ENCODE measurements around the gene PROSER2. TPM values are rescaled to one million over a fixed set of nuclear protein-coding genes. Genes with fewer than 3 reads are reported as not detected.

Gene PROSER2
- total RNA-seq, 1 donor from 2014 or later = 47.6 TPM

DNA sequence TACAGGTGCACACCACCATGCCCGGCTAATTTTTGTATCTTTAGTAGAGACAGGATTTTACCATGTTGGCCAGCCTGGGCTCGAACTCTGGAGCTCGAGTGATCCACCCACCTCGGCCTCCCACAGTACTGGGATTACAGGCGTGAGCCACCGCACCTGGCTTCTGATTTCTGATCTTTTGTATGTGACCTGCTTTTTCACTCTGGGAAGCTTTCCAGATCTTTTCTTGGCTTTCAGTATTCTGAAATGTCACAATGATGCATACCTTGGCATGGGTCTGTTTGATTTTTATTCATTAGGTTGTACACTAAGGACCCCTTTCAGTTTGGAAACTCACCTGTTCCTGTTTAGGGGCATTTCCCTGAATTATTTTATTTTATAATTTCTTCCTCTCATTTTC is 41.6 kb downstream of the PROSER2 start:
- peaks cover 2% of the 10 kb centered on the region for H3K36me3 ChIP-seq (ENCODE audit: control insufficient read depth, insufficient read depth, low read length)
- no peak for DNase-seq (ENCODE audit: low read depth)
- TF ChIP-seq, protein P1, sequence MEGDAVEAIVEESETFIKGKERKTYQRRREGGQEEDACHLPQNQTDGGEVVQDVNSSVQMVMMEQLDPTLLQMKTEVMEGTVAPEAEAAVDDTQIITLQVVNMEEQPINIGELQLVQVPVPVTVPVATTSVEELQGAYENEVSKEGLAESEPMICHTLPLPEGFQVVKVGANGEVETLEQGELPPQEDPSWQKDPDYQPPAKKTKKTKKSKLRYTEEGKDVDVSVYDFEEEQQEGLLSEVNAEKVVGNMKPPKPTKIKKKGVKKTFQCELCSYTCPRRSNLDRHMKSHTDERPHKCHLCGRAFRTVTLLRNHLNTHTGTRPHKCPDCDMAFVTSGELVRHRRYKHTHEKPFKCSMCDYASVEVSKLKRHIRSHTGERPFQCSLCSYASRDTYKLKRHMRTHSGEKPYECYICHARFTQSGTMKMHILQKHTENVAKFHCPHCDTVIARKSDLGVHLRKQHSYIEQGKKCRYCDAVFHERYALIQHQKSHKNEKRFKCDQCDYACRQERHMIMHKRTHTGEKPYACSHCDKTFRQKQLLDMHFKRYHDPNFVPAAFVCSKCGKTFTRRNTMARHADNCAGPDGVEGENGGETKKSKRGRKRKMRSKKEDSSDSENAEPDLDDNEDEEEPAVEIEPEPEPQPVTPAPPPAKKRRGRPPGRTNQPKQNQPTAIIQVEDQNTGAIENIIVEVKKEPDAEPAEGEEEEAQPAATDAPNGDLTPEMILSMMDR (IDR thresholded peaks at IDR 0.05; ENCODE audit: insufficient read depth, low read length, poor library complexity, severe bottlenecking) = no peak
- no peaks in the 10 kb centered on the region for H3K27me3 ChIP-seq (ENCODE audit: control insufficient read depth, insufficient read depth, low read length)
- H3K4me3 ChIP-seq (ENCODE audit: low read depth, low read length) = no peak overlapping the region

DNA sequence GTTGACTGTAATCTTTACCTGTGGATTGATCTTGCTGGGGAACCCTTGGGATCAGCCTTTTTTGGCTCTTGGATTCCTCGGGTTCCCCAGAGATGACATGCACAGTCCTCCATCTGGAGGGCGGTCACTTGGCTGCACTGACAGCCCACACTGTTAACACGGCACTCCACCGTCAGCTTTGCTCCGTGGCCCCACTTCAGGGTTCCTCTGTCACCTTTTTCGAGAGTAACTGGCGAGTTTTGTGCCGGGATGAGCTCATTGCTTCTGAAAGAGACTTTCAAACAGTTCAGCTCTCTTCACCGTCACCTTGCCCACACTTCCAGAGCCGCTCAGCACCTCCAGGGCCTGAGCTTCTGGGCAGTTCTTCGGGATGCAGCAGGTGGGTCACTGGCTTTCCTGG is 42.4 kb downstream of the PROSER2 start:
- H3K4me3 ChIP-seq (ENCODE audit: low read depth, low read length) = no peak overlapping the region
- no peaks in the 10 kb centered on the region for H3K27me3 ChIP-seq (ENCODE audit: control insufficient read depth, insufficient read depth, low read length)
- DNase-seq (ENCODE audit: low read depth) = no peak
- peaks cover 2% of the 10 kb centered on the region for H3K36me3 ChIP-seq (ENCODE audit: control insufficient read depth, insufficient read depth, low read length)
- TF ChIP-seq, protein P1 (IDR thresholded peaks at IDR 0.05; ENCODE audit: insufficient read depth, low read length, poor library complexity, severe bottlenecking) = no peak

DNA sequence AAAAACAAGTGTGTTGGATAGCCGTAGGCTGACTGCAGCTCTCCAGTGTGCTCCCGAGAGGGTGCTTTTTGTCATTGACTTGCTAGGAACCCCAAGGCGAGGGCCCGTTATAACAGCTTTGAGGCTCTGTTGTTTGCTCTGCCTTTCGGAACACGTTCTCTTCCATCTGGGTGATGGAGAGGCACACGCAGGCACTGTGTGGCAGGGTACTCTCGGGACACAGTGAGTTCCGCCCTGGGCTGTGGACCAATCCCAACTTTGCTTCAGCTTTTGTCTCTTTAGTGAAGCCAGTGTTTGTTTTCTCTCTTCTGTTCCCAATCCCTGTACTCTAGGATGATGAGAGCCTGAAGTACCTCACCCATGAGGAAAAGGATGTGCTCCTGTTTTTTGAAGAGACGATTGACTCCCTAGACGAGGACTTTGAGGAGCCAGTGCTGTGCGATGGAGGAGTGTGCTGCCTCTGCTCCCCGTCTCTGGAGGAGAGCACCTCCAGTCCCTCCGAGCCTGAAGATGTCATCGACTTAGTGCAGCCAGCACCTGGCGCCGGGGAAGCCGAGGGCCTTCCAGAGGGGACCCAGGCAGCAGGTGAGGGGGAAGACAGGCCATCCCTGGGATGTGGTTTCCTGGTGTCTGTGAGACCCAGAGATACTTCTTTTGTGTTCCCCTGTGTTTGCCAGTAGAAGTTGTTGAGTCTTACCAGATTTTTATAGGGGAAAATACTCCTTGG is 43.2 kb downstream of the PROSER2 start:
- H3K4me3 ChIP-seq (ENCODE audit: low read depth, low read length) = no peak overlapping the region
- no peaks in the 10 kb centered on the region for H3K27me3 ChIP-seq (ENCODE audit: control insufficient read depth, insufficient read depth, low read length)
- TF ChIP-seq, protein P1 (IDR thresholded peaks at IDR 0.05; ENCODE audit: insufficient read depth, low read length, poor library complexity, severe bottlenecking) = no peak
- H3K36me3 ChIP-seq (ENCODE audit: control insufficient read depth, insufficient read depth, low read length) = peaks cover 2% of the 10 kb centered on the region
- no peak for DNase-seq (ENCODE audit: low read depth)

DNA sequence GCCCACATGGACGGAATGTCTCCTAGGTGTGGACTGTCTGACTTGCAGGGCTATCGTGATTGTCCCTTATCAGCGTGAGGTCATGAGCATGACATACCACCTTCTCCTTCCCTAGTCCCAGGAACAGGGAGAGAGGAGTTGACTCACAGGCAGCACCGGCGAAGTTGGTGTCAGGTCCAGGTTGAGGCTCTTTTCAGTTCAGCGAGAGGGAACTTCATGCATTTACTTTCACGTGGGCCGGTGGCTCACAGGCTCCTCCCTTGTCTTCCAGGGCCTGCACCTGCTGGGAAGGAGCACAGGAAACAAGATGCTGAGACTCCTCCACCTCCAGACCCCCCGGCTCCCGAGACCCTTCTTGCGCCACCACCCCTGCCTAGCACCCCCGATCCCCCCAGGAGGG is 46.1 kb downstream of the PROSER2 start:
- DNase-seq (ENCODE audit: low read depth) = no peak
- H3K27me3 ChIP-seq (ENCODE audit: control insufficient read depth, insufficient read depth, low read length) = no peaks in the 10 kb centered on the region
- peaks cover 1% of the 10 kb centered on the region for H3K36me3 ChIP-seq (ENCODE audit: control insufficient read depth, insufficient read depth, low read length)
- TF ChIP-seq, protein P1 (IDR thresholded peaks at IDR 0.05; ENCODE audit: insufficient read depth, low read length, poor library complexity, severe bottlenecking) = no peak
- no peak overlapping the region for H3K4me3 ChIP-seq (ENCODE audit: low read depth, low read length)

DNA sequence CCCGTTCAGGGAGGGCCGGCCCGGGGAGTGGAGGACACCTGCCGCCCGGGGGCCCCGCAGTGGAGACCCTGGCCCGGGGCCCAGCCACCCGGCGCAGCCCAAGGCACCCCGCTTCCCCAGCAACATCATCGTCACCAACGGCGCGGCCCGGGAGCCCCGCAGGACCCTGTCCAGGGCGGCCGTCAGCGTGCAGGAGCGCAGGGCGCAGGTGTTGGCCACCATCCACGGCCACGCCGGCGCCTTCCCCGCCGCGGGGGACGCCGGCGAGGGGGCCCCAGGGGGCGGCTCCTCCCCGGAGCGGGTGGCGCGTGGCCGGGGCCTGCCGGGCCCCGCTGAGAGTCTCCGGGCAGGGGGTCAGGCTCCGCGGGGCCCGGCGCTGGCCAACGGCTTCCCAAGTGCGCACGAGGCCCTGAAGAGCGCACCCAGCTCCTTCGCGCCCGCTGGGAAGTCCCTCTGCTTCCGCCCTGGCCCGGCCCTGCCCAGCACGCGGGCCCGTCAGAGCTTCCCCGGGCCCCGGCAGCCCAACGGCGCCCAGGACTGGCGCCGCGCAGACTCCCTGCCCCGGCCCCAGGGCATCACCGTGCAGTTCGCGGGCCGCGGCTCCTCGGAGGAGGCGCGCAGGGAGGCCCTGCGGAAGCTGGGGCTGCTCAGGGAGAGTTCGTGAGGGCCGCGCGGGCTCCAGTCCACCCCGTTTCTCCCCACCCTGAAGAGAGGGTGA is 46.7 kb downstream of the PROSER2 start:
- H3K4me3 ChIP-seq (ENCODE audit: low read depth, low read length) = no peak overlapping the region
- TF ChIP-seq, protein P1 (IDR thresholded peaks at IDR 0.05; ENCODE audit: insufficient read depth, low read length, poor library complexity, severe bottlenecking) = no peak
- H3K27me3 ChIP-seq (ENCODE audit: control insufficient read depth, insufficient read depth, low read length) = no peaks in the 10 kb centered on the region
- H3K36me3 ChIP-seq (ENCODE audit: control insufficient read depth, insufficient read depth, low read length) = peaks cover 1% of the 10 kb centered on the region
- DNase-seq (ENCODE audit: low read depth) = no peak

Data from kidney epithelial cell (primary cell).